ENCODE results near the gene ZDHHC7.

ZDHHC7 gene

GRCh38 chr16:84964386-84965128 lies 46.8 kb downstream of the ZDHHC7 start:
- DNase-seq (ENCODE audit: low read depth): no peak

GRCh38 chr16:84963066-84963465 lies 48.3 kb downstream of the ZDHHC7 start:
- no peak for DNase-seq (ENCODE audit: low read depth)

GRCh38 chr16:84960942-84961341 lies 50.4 kb downstream of the ZDHHC7 start:
- no peak for DNase-seq (ENCODE audit: low read depth)

- DNase-seq (ENCODE audit: low read depth): no peak
Observed at GRCh38 chr16:84959784-84960417, 51.4 kb downstream of the ZDHHC7 start.

- no peak for DNase-seq (ENCODE audit: low read depth)
Observed at GRCh38 chr16:84959045-84959576, 52.2 kb downstream of the ZDHHC7 start.

- DNase-seq (ENCODE audit: low read depth): no peak
Observed at GRCh38 chr16:84957792-84958191, 53.5 kb downstream of the ZDHHC7 start.

GRCh38 chr16:84957192-84957591 lies 54.1 kb downstream of the ZDHHC7 start:
- DNase-seq (ENCODE audit: low read depth): no peak

GRCh38 chr16:84955427-84955826 lies 55.9 kb downstream of the ZDHHC7 start:
- no peak for DNase-seq (ENCODE audit: low read depth)

GRCh38 chr16:84953190-84953746 lies 58.1 kb downstream of the ZDHHC7 start:
- no peak for DNase-seq (ENCODE audit: low read depth)

GRCh38 chr16:84952335-84953189 lies 58.8 kb downstream of the ZDHHC7 start:
- DNase-seq (ENCODE audit: low read depth): no peak

- no peak for DNase-seq (ENCODE audit: low read depth)
Observed at GRCh38 chr16:84950906-84951305, 60.4 kb downstream of the ZDHHC7 start.

GRCh38 chr16:84949772-84950436 lies 61.4 kb downstream of the ZDHHC7 start:
- no peak for DNase-seq (ENCODE audit: low read depth)

- DNase-seq (ENCODE audit: low read depth): no peak
Observed at GRCh38 chr16:84948851-84949610, 62.3 kb downstream of the ZDHHC7 start.

- DNase-seq (ENCODE audit: low read depth): no peak
Observed at GRCh38 chr16:84947996-84948850, 63.1 kb downstream of the ZDHHC7 start.

- no peak for DNase-seq (ENCODE audit: low read depth)
Observed at GRCh38 chr16:84947022-84947421, 64.3 kb downstream of the ZDHHC7 start.

GRCh38 chr16:84943620-84944019 lies 67.7 kb downstream of the ZDHHC7 start:
- no peak for DNase-seq (ENCODE audit: low read depth)

- DNase-seq (ENCODE audit: low read depth): no peak
Observed at GRCh38 chr16:84942786-84943185, 68.5 kb downstream of the ZDHHC7 start.

- peak; percentile 61 for DNase-seq (ENCODE audit: low read depth)
Observed at GRCh38 chr16:84941921-84942320, 69.4 kb downstream of the ZDHHC7 start.

- no peak for DNase-seq (ENCODE audit: low read depth)
Observed at GRCh38 chr16:84940670-84941551, 70.4 kb downstream of the ZDHHC7 start.

All from GM04503 (cell line).